GM12878 (cell line): ENCODE results near the gene COL16A1. TPM values are rescaled to one million over a fixed set of nuclear protein-coding genes. Genes with fewer than 3 reads are reported as not detected.

Experiments used
- ATAC-seq: fragments of 200-7000 bp; cut with Tn5 transposase; 3 replicates; pipeline ENCODE4 v1.9.1; 2020; ENCODE audit warnings: mild to moderate bottlenecking, moderate library complexity
- BruUV-seq: library from RNA; stranded (reverse); fragments of 400-500 nt; replicated peaks from 2 replicates; lab custom pipeline; 2021; lab: Mats Ljungman, UMichigan
- CTCF ChIA-PET: fragments of 300-600 bp; sonication (Branson Sonifier 250); formaldehyde crosslinking; extraction: SDS; loops from one replicate; lab custom pipeline; 2021; ENCODE audit warnings: inconsistent platforms; lab: Yijun Ruan, JAX
- POLR2A ChIA-PET: fragments of 350-600 bp; formaldehyde crosslinking; extraction: SDS; loops from one replicate; lab custom pipeline; 2021; ENCODE audit warnings: inconsistent platforms; lab: Charles Lee
- RAD21 ChIA-PET: fragments of 300-600 bp; sonication (Branson Sonifier 250); formaldehyde crosslinking; loops from one replicate; lab custom pipeline; 2023; ENCODE audit warnings: antibody characterized with exemption; ENCODE audit not compliant: unreplicated experiment; lab: Charles Lee
- SMC1A ChIA-PET: fragments of 300-600 bp; sonication (Branson Sonifier 250); formaldehyde crosslinking; loops from one replicate; lab custom pipeline; 2023; ENCODE audit not compliant: unreplicated experiment, uncharacterized antibody; lab: Charles Lee
- DNase-seq: peaks from one replicate; pipeline ENCODE4 v3.0.0-alpha.2; 2011; ENCODE audit warnings: low read depth, low spot score
- FAIRE-seq: peaks from 3 replicates; lab custom pipeline; 2011; peaks lifted over from hg19 to GRCh38; lab: Jason Lieb, UNC
- H2AFZ ChIP-seq: 2 replicates; pipeline ENCODE4 v1.6.0; 2011; ENCODE audit warnings: low read depth, low read length, control low read depth; ENCODE audit not compliant: control insufficient read depth
- H3K27ac ChIP-seq: 2 replicates; pipeline ENCODE4 v1.5.1; 2011; ENCODE audit warnings: control low read depth; ENCODE audit not compliant: control insufficient read depth, insufficient read depth
- H3K27me3 ChIP-seq, 2 experiments: replicated peaks in 1 of 2; 2 replicates each; pipeline versions ENCODE4 v1.6.0 to v1.6.1; 2011; ENCODE audit warnings: low read length in 1 of 2; ENCODE audit not compliant: control insufficient read depth in 2 of 2, insufficient read depth in 2 of 2
- H3K36me3 ChIP-seq, 2 experiments: 2 replicates each; pipeline ENCODE4 v1.5.1; 2011; ENCODE audit warnings: low read length in 1 of 2; ENCODE audit not compliant: control insufficient read depth in 2 of 2, insufficient read depth in 2 of 2
- H3K4me1 ChIP-seq: 2 replicates; pipeline ENCODE4 v1.6.1; 2011; ENCODE audit warnings: mild to moderate bottlenecking, low read length, moderate library complexity, mixed read lengths; ENCODE audit not compliant: control insufficient read depth, insufficient read depth
- H3K4me2 ChIP-seq: 2 replicates; pipeline ENCODE4 v1.6.0; 2011; ENCODE audit warnings: control low read depth; ENCODE audit not compliant: control insufficient read depth, insufficient read depth
- H3K4me3 ChIP-seq: fragments of 200-600 bp; sonication (generic); 2 replicates; pipeline ENCODE4 v1.5.1; 2016
- H3K79me2 ChIP-seq: 2 replicates; pipeline ENCODE4 v1.6.0; 2011; ENCODE audit warnings: low read length; ENCODE audit not compliant: control insufficient read depth, insufficient read depth
- H3K9ac ChIP-seq: 2 replicates; pipeline ENCODE4 v1.8.0; 2011; ENCODE audit warnings: low read length, control low read depth, mixed read lengths; ENCODE audit not compliant: control insufficient read depth, insufficient read depth
- H3K9me3 ChIP-seq: replicated peaks from 3 replicates; pipeline ENCODE4 v1.5.1; 2011; ENCODE audit warnings: mild to moderate bottlenecking, low read length; ENCODE audit not compliant: control insufficient read depth, insufficient read depth
- H4K20me1 ChIP-seq: 2 replicates; pipeline ENCODE4 v1.6.0; 2011; ENCODE audit not compliant: control insufficient read depth, insufficient read depth
- BHLHE40 ChIP-seq, 2 experiments: fragments of 450-650 bp in 1 of 2; IDR thresholded peaks; 2 replicates each; pipeline ENCODE4 v1.6.1; 2011 to 2017; ENCODE audit warnings: low read depth in 2 of 2, borderline replicate concordance in 1 of 2, improper control_type of control experiment in 1 of 2, low read length in 1 of 2, mild to moderate bottlenecking in 1 of 2
- GATAD2B ChIP-seq: fragments of 450-650 bp; conservative IDR thresholded peaks from 2 replicates; pipeline ENCODE4 v1.6.1; 2017; ENCODE audit warnings: low read depth, mild to moderate bottlenecking, moderate library complexity
- IKZF1 ChIP-seq: fragments of 450-650 bp; conservative IDR thresholded peaks from 2 replicates; pipeline ENCODE4 v1.6.1; 2017; ENCODE audit warnings: antibody characterized with exemption, mild to moderate bottlenecking
- KLF5 ChIP-seq: fragments of 450-650 bp; IDR thresholded peaks from 2 replicates; pipeline ENCODE4 v1.6.1; 2014; ENCODE audit warnings: mild to moderate bottlenecking; ENCODE audit not compliant: partially characterized antibody
- ZSCAN29 ChIP-seq: fragments of 450-650 bp; IDR thresholded peaks from 2 replicates; pipeline ENCODE4 v1.6.1; 2017; ENCODE audit warnings: mild to moderate bottlenecking, moderate library complexity
- WGBS: methylation state at CpG from one replicate; pipeline ENCODE4 v1.1.6; 2016; ENCODE audit warnings: low lambda C conversion rate; ENCODE audit not compliant: insufficient replicate concordance, insufficient coverage; ENCODE audit errors: missing lambda C conversion rate; 5-methylcytosine and 5-hydroxymethylcytosine counted together
- in situ Hi-C: fragments of 300-500 bp; cut with MboI; formaldehyde crosslinking; loops from 9 replicates; pipeline ENCODE4 v1.14.3; 2018; ENCODE audit warnings: mixed read lengths
- intact Hi-C: fragments of 100-400 bp; cut with micrococcal nuclease; formaldehyde crosslinking; loops from one replicate; pipeline ENCODE4 v1.14.2; 2022; ENCODE audit not compliant: unreplicated experiment
- polyA plus RNA-seq, 11 experiments: library from polyadenylated mRNA; depleted of rRNA in 4 of 11; unstranded in 6 of 11; stranded (reverse) in 5 of 11; fragments of >200 nt; fragmentation: Nextera tagmentation in 4 of 11; fragmentation: Illumina TruSeq in 1 of 11; extraction: Ambion mirVana in 4 of 11; extraction: Trizol in 1 of 11; gene quantifications; 1 replicate in 1 of 11; 2 replicates in 10 of 11; pipeline versions ENCODE4 v1.2.1 to v1.2.3, GENCODE V29; 2011 to 2016; ENCODE audit warnings: inconsistent platforms in 2 of 11, missing spikeins in 2 of 11, low read depth in 1 of 11
- total RNA-seq, 4 experiments: library from RNA; depleted of rRNA in 3 of 4; stranded (reverse); fragments of >200 nt in 3 of 4; fragmentation: Illumina TruSeq in 1 of 4; extraction: Trizol in 1 of 4; gene quantifications; 2 replicates each; pipeline versions ENCODE4 v1.2.1 to v1.2.3, GENCODE V29; 2013 to 2021

COL16A1 gene
- total and polyA plus RNA-seq, 10 of the 15 experiments (the other 5 are each of a cell fraction or from before 2014, with no cell fraction given), result 0.02 to 3.7 (median 0.59) TPM

DNA sequence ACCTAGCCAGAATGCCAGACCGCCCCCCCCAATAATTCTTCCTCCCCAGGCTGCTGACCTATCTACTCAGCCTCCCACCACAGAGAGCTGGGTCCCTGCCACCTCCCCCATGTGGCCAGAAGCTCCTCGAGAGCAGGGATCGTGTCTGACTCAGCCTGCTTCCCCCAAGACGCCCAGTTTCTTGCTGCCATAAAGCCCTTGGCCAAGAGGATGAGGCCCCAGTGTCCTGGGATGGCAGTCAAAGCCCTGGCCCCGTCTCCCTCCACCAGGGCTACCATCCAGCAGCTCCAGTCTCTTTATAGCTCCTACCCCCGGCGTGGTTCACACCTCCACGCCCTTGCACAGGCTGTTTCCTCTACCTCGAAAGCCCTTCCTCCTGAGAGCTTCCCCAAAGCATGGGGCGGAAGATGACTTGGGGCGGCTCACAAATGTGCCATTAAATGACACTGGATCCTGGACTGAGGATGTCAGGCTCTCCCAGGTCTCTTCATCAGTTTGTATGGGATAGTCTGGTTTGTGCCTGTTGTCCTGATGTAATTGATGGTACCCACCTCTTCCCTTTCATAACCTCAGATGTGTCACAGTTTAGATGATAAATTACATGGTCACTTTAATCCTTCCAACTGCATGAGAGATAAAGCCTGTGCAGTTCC, 47.2 kb upstream of the COL16A1 start:
- Histone ChIP-seq H3K4me3 (no peak overlapping the region), H3K9ac (no peak overlapping the region), H2AFZ (no peak overlapping the region), H3K27me3 (peaks cover 0 to 5% of the 10 kb centered on the region in 2 experiments; a peak in 1 of 4 replicates), H3K4me1 (peaks cover 7% of the 10 kb centered on the region; the same call in 1 of the 2 replicates), H4K20me1 (no peaks in the 10 kb centered on the region), H3K9me3 (no peaks in the 10 kb centered on the region), H3K36me3 (no peaks in the 10 kb centered on the region), H3K79me2 (no peaks in the 10 kb centered on the region), H3K27ac (no peak overlapping the region), H3K4me2 (no peak overlapping the region)
- FAIRE-seq (no peak), ATAC-seq (peak; percentile 82), DNase-seq (no peak)
- TF ChIP-seq ZSCAN29, result no peak
- TF ChIP-seq IKZF1, result peak; percentile 37; the same call in 1 of the 2 replicates
- peak in 1 of 2 experiments; percentile 12; a peak in 1 of 4 replicates for TF ChIP-seq BHLHE40 (IDR thresholded peaks at IDR 0.05; ENCODE audit: borderline replicate concordance in 1 of 2, low read depth in 2 of 2, low read length in 1 of 2)
- TF ChIP-seq GATAD2B, result 0 out of 2 replicates have a peak, but pooled peaks have one; percentile 32
- TF ChIP-seq KLF5, result no peak
- ChIA-PET CTCF (interaction anchor here (0.6 to 1.2 kb wide), 5 partner anchors 13 to 87 kb away, joined by 3 to 4 read pairs (median 3); partner anchors contain the start of gene ADGRB2), POLR2A (interaction anchor here (0.6 kb wide), 1 partner anchor 141 kb away, joined by 4 read pairs; no protein-coding TSS in a partner anchor), SMC1A (interaction anchor here (0.6 to 1.9 kb wide), 3 partner anchors 38 to 137 kb away, joined by 3 to 10 read pairs (median 4); no protein-coding TSS in a partner anchor), RAD21 (interaction anchor here (0.6 to 2.0 kb wide), 4 partner anchors 37 to 87 kb away, joined by 3 to 15 read pairs (median 6); no protein-coding TSS in a partner anchor)
- BruUV-seq, result no TSS peak
- intact Hi-C loops (no loop called here), in situ Hi-C loops (no loop called here)
- 0% methylated on average over 10 of the region's 11 CpGs for WGBS
